Spleen (tissue), 11 donors: ENCODE measurements around the gene DMAC1. TPM values are rescaled to one million over a fixed set of nuclear protein-coding genes. Genes with fewer than 3 reads are reported as not detected.

Experiments used
- DNase-seq: peaks from one replicate; pipeline ENCODE4 v3.0.0-alpha.2; 2020
- H3K27ac ChIP-seq, 8 donors: fragments of 200-600 bp; sonication (generic) in 7 of 8; 1 replicate in 4 of 8; 2 replicates in 4 of 8; pipeline versions ENCODE4 v1.5.0 to v1.8.0; 2016 to 2021; ENCODE audit warnings: inconsistent platforms in 4 of 8, mild to moderate bottlenecking in 4 of 8, moderate library complexity in 1 of 8
- H3K27me3 ChIP-seq, 7 donors: fragments of 200-600 bp; sonication (generic) in 6 of 7; replicated peaks in 1 of 7; 1 replicate in 4 of 7; 2 replicates in 3 of 7; pipeline versions ENCODE4 v1.5.0 to v1.8.0; 2016 to 2021; ENCODE audit warnings: inconsistent platforms in 3 of 7, mild to moderate bottlenecking in 1 of 7
- H3K36me3 ChIP-seq, 6 donors: fragments of 200-600 bp; sonication (generic) in 5 of 6; 1 replicate in 4 of 6; 2 replicates in 2 of 6; pipeline versions ENCODE4 v1.5.0 to v1.8.0; 2016 to 2021; ENCODE audit warnings: inconsistent platforms in 2 of 6
- H3K4me1 ChIP-seq, 6 donors: fragments of 200-600 bp; sonication (generic) in 5 of 6; 1 replicate in 3 of 6; 2 replicates in 3 of 6; pipeline versions ENCODE4 v1.5.0 to v1.8.0; 2016 to 2021; ENCODE audit warnings: inconsistent platforms in 3 of 6
- H3K4me3 ChIP-seq, 8 donors: fragments of 200-600 bp; sonication (generic) in 7 of 8; 1 replicate in 4 of 8; 2 replicates in 4 of 8; pipeline versions ENCODE4 v1.5.0 to v1.8.0; 2016 to 2021; ENCODE audit warnings: inconsistent platforms in 4 of 8, mild to moderate bottlenecking in 4 of 8, moderate library complexity in 2 of 8
- H3K9me3 ChIP-seq, 8 donors: fragments of 200-600 bp; sonication (generic) in 7 of 8; 1 replicate in 4 of 8; 2 replicates in 4 of 8; pipeline versions ENCODE4 v1.5.0 to v1.8.0; 2016 to 2021; ENCODE audit warnings: inconsistent platforms in 4 of 8
- CTCF ChIP-seq, 11 experiments: fragments of 200-600 bp in 7 of 11; fragments of 450-650 bp in 4 of 11; sonication (generic) in 4 of 11; IDR thresholded peaks in 8 of 11; conservative IDR thresholded peaks in 3 of 11; 1 replicate in 7 of 11; 2 replicates in 4 of 11; pipeline versions ENCODE4 v1.4.0 to v1.8.0; 2016 to 2021; ENCODE audit warnings: antibody characterized with exemption in 11 of 11, inconsistent platforms in 4 of 11, mild to moderate bottlenecking in 1 of 11
- POLR2A ChIP-seq, 3 donors: fragments of 450-650 bp; IDR thresholded peaks; one replicate each; pipeline ENCODE4 v1.5.1; 2017; ENCODE audit warnings: antibody characterized with exemption in 3 of 3, mild to moderate bottlenecking in 1 of 3
- POLR2AphosphoS5 ChIP-seq, 3 donors: sonication (generic); formaldehyde crosslinking; IDR thresholded peaks; one replicate each; pipeline ENCODE4 v1.5.1; 2017; ENCODE audit warnings: antibody characterized with exemption in 3 of 3
- WGBS, 5 donors: extraction: QIAGEN DNeasy Blood & Tissue Kit in 3 of 5; methylation state at CpG; one replicate each; pipeline versions ENCODE4 v1.1.5 to v1.1.7; 2013 to 2018; 5-methylcytosine and 5-hydroxymethylcytosine counted together
- intact Hi-C: fragments of 100-400 bp; cut with DNase I; formaldehyde crosslinking; loops from one replicate; pipeline ENCODE4 v1.15.0; 2023; ENCODE audit warnings: low total_unique reads
- polyA plus RNA-seq, 3 donors: library from polyadenylated mRNA; stranded (reverse); fragments of 200-250 nt; gene quantifications; one replicate each; pipeline ENCODE4 v1.2.1, GENCODE V29; 2013
- total RNA-seq, 7 donors: library from RNA; depleted of rRNA in 3 of 7; stranded (reverse); fragments of >200 nt in 3 of 7; fragmentation: NEBNext Ultra II Directional in 4 of 7; extraction: Animal tissue kit (Norgen Biotek cat#: 25700) in 4 of 7; gene quantifications; one replicate each; pipeline versions ENCODE4 v1.1.0 to v1.2.1, GENCODE V29; 2016 to 2021
- donor health status: healthy with polysubstance abuse.
- donor health status: DM: no; HTN: no; CAD: no; lungs with moderate emphysema.
- donor health status: DM: no; HTN: no; CAD: no.
- donor health status: Bipolar disorder and iron deficiency.
- donor health status: healthy.
- donor health status: DM: no; HTN: no; CAD: no.
- donor health status: DM: yes; HTN: yes; CAD: no.

DMAC1 gene
- total and polyA plus RNA-seq, 10 donors: 14.3 to 42.2 (median 21.4) TPM

GRCh38 chr9:7827056-7827455, 27.5 kb upstream of the DMAC1 start:
- no peaks in the 10 kb centered on the region for H3K9me3 ChIP-seq
- H3K4me1 ChIP-seq: no peaks in the 10 kb centered on the region
- intact Hi-C loops: no loop called here
- H3K36me3 ChIP-seq: no peaks in the 10 kb centered on the region
- no peak overlapping the region for H3K4me3 ChIP-seq
- 66 to 86% (median 75%) methylated on average over 2 of the region's 2 CpGs for WGBS, 5 donors
- no peak for DNase-seq
- no peak overlapping the region for H3K27ac ChIP-seq
- no peaks in the 10 kb centered on the region for H3K27me3 ChIP-seq
- no peak for TF ChIP-seq POLR2AphosphoS5 (IDR thresholded peaks at IDR 0.05)
- no peak for TF ChIP-seq CTCF (IDR thresholded peaks at IDR 0.05 in 8 of 11, conservative IDR thresholded peaks at IDR 0.05 in 3 of 11)
- no peak for TF ChIP-seq POLR2A (IDR thresholded peaks at IDR 0.05)

- Histone ChIP-seq H3K4me3 (no peak overlapping the region), H3K9me3 (no peaks in the 10 kb centered on the region), H3K36me3 (no peaks in the 10 kb centered on the region), H3K4me1 (no peaks in the 10 kb centered on the region), H3K27ac (no peak overlapping the region), H3K27me3 (no peaks in the 10 kb centered on the region)
- intact Hi-C loops: no loop called here
- no peak for TF ChIP-seq CTCF (IDR thresholded peaks at IDR 0.05 in 8 of 11, conservative IDR thresholded peaks at IDR 0.05 in 3 of 11)
- TF ChIP-seq POLR2A (IDR thresholded peaks at IDR 0.05): no peak
- no peak for TF ChIP-seq POLR2AphosphoS5 (IDR thresholded peaks at IDR 0.05)
- WGBS, 5 donors: 72 to 86% (median 80%) methylated on average over 5 of the region's 5 CpGs
- no peak for DNase-seq
Measured at GRCh38 chr9:7823651-7824050, 24.1 kb upstream of the DMAC1 start.

DNA sequence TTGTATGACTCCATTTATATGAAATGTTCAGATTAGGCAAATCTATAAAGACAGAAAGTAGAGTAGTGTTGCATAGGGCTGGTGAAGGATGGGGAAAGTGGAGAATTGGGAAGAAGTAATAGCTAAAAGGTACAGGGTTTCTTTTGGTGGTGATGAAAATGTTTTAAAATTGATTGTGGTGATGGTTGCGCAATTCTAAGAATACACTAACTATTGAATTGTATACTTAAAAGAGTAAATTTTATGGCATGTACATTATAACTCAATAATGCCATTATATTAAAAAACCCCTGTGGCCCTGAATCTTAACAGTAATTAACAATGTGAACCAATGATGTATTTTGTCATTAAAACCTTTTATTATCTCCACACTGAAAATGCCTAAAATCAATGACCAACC, 20.4 kb upstream of the DMAC1 start:
- Histone ChIP-seq H3K27me3 (no peaks in the 10 kb centered on the region), H3K4me1 (no peaks in the 10 kb centered on the region), H3K4me3 (no peak overlapping the region), H3K36me3 (no peaks in the 10 kb centered on the region), H3K27ac (no peak overlapping the region), H3K9me3 (no peaks in the 10 kb centered on the region)
- WGBS, 5 donors: 0 to 63% (median 0%) methylated on average over 1 of the region's 1 CpG
- no peak for DNase-seq
- intact Hi-C loops: no loop called here
- TF ChIP-seq CTCF (IDR thresholded peaks at IDR 0.05 in 8 of 11, conservative IDR thresholded peaks at IDR 0.05 in 3 of 11): no peak
- TF ChIP-seq POLR2A (IDR thresholded peaks at IDR 0.05): no peak
- TF ChIP-seq POLR2AphosphoS5 (IDR thresholded peaks at IDR 0.05): no peak

DNA sequence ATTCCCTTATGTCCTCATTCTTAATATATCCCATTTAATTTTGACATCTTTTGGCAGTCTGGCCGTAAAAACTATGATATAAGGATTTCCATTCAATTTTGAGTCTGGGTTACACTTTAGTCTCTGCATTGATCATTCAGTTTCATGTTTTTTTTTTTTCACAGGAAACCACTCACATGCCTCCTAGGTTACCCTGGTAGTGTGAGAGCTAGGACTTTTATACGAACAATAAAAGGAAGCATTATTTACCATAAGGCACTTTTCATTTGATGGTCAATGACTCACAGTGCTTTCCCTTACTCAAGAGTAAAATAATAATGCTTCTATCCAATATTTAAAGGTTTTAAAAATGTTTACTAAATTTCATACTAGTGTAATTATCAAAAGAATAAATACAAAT, 16.4 kb upstream of the DMAC1 start:
- H3K4me1 ChIP-seq: no peaks in the 10 kb centered on the region
- H3K27ac ChIP-seq: no peak overlapping the region
- 66 to 75% (median 72%) methylated on average over 2 of the region's 2 CpGs for WGBS, 5 donors
- H3K36me3 ChIP-seq: no peaks in the 10 kb centered on the region
- no peak for DNase-seq
- no peaks in the 10 kb centered on the region for H3K27me3 ChIP-seq
- TF ChIP-seq POLR2A (IDR thresholded peaks at IDR 0.05) (no peak), POLR2AphosphoS5 (IDR thresholded peaks at IDR 0.05) (no peak), CTCF (IDR thresholded peaks at IDR 0.05 in 8 of 11, conservative IDR thresholded peaks at IDR 0.05 in 3 of 11) (no peak)
- intact Hi-C loops: no loop called here
- no peaks in the 10 kb centered on the region for H3K9me3 ChIP-seq
- H3K4me3 ChIP-seq: no peak overlapping the region
